Measurements from ENCODE around the gene ANP32E.
A peak's percentile ranks its signal among the peaks of the same experiment; 100 is the strongest.

The ANP32E gene

GRCh38 chr1:150235852-150236613 is at the start of gene ANP32E:
Gene ANP32E, minus strand, starts transcription at chr1:150236112. Its CDS starts 326 bp downstream, at chr1:150235786.
- peak; percentile 97 for DNase-seq

- no peak for DNase-seq
Observed at GRCh38 chr1:150283260-150283659, 47.3 kb upstream of the ANP32E start.

- DNase-seq: no peak
Observed at GRCh38 chr1:150282558-150282958, 46.6 kb upstream of the ANP32E start.

- peak; percentile 91 for DNase-seq
Observed at GRCh38 chr1:150281758-150282557, 46.0 kb upstream of the ANP32E start, which contains the start of gene CIART. Gene CIART, plus strand, starts transcription at chr1:150282554. Its CDS starts 714 bp downstream, at chr1:150283268.

GRCh38 chr1:150281221-150281757 is 45.4 kb upstream of the ANP32E start:
- peak; percentile 10 for DNase-seq

GRCh38 chr1:150280138-150280707 is 44.3 kb upstream of the ANP32E start:
- no peak for DNase-seq

- no peak for DNase-seq
Observed at GRCh38 chr1:150273311-150273710, 37.4 kb upstream of the ANP32E start.

GRCh38 chr1:150271291-150271959 is 35.5 kb upstream of the ANP32E start:
- no peak for DNase-seq

- no peak for DNase-seq
Observed at GRCh38 chr1:150269451-150269850, 33.5 kb upstream of the ANP32E start.

- DNase-seq: peak; percentile 96
Observed at GRCh38 chr1:150268705-150269403, 32.9 kb upstream of the ANP32E start, which contains the start of gene APH1A. Gene APH1A, minus strand, starts transcription at chr1:150269016. Its CDS starts 206 bp downstream, at chr1:150268810.

- no peak for DNase-seq
Observed at GRCh38 chr1:150268340-150268704, 32.4 kb upstream of the ANP32E start.

GRCh38 chr1:150267896-150268295 is 32.0 kb upstream of the ANP32E start:
- DNase-seq: no peak

- DNase-seq: no peak
Observed at GRCh38 chr1:150263549-150263948, 27.6 kb upstream of the ANP32E start.

GRCh38 chr1:150262388-150263320 is 26.7 kb upstream of the ANP32E start:
- no peak for DNase-seq

GRCh38 chr1:150261367-150261766 is 25.5 kb upstream of the ANP32E start:
- DNase-seq: no peak

GRCh38 chr1:150259758-150260669 is 24.1 kb upstream of the ANP32E start:
- DNase-seq: peak; percentile 62

GRCh38 chr1:150259217-150259616 is 23.3 kb upstream of the ANP32E start:
- DNase-seq: no peak

GRCh38 chr1:150257624-150258585 is 22.0 kb upstream of the ANP32E start, which contains the start of gene CA14:
Gene CA14, plus strand, starts transcription at chr1:150257774. Its CDS starts 355 bp downstream, at chr1:150258129.
- DNase-seq: no peak

All from NCI-H2171 (cell line).